ENCODE data around the gene CHST11. TPM values are rescaled to one million over a fixed set of nuclear protein-coding genes. Genes with fewer than 3 reads are reported as not detected.
"Not testable (repeated sequence)": the region's sequence is repeated elsewhere in the genome, so short reads cannot be mapped to it uniquely, and the experiment has no call there.

The CHST11 gene
- total RNA-seq, 1 experiment from 2014 or later = 1.1 TPM

DNA sequence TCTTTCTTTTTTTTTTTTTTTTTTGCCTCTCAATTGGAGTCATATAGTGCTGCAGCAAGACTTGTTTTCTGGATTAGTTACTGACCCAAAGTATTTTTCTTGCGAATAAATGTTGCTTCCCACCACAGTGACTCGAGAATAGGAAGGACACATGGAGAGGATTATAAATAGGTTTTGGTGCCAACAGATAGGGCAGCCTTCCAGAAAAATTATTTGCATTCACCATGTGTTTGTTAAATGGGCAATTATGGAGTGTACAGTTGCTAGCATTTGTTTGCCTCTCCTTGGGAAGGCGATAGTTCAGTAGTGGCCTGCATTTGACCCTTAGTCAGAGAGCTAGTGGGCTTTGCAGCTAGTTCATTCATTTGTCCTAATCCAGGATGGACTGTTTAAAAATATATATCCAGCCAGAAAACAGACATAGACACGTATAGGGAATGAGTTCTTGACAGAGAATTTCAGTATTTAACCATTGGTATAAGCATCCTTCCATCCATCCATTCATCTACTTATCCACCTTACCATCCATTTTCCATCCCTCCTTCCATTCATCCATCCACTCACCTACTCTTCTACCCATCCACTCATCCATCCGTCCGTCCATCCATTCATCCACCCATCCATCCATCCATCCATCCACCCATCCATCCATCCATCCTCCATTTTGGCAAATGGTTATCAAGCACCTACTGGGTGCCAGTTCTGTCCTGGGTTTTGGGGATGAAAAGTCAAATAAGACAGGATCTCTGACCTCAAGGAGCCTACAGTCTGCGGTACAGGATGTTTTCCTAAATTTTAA lies 67.5 kb downstream of the CHST11 start:
- H3K36me3 ChIP-seq (ENCODE audit: insufficient read depth, low read length, poor library complexity, severe bottlenecking) = no peaks in the 10 kb centered on the region
- H3K4me3 ChIP-seq (ENCODE audit: low read depth, low read length, poor library complexity, severe bottlenecking) = no peak overlapping the region
- TF ChIP-seq CTCF (conservative IDR thresholded peaks at IDR 0.05; ENCODE audit: low read depth, low read length) (no peak), EZH2 (IDR thresholded peaks at IDR 0.05; ENCODE audit: borderline replicate concordance, low read depth, low read length, poor library complexity, severe bottlenecking) (no peak)
- no peak overlapping the region for H3K27ac ChIP-seq (ENCODE audit: low read depth, low read length, poor library complexity, severe bottlenecking)
- no peaks in the 10 kb centered on the region for H3K9me3 ChIP-seq (ENCODE audit: low read depth, low read length, poor library complexity, severe bottlenecking)
- H3K4me1 ChIP-seq (ENCODE audit: insufficient read depth, low read length, poor library complexity, severe bottlenecking) = peaks cover 9% of the 10 kb centered on the region
- no TSS peak for BruUV-seq (replicated peaks)
- ChIA-PET CTCF (no interaction called here), POLR2A (ENCODE audit: low non-redundant PET) (no interaction called here)
- peak; percentile 44 for DNase-seq (ENCODE audit: low spot score)
- H3K27me3 ChIP-seq (replicated peaks; ENCODE audit: insufficient read depth, low read depth, low read length, poor library complexity) = no peaks in the 10 kb centered on the region
- intact Hi-C loops (cut with micrococcal nuclease; ENCODE audit: unreplicated experiment) = no loop called here

DNA sequence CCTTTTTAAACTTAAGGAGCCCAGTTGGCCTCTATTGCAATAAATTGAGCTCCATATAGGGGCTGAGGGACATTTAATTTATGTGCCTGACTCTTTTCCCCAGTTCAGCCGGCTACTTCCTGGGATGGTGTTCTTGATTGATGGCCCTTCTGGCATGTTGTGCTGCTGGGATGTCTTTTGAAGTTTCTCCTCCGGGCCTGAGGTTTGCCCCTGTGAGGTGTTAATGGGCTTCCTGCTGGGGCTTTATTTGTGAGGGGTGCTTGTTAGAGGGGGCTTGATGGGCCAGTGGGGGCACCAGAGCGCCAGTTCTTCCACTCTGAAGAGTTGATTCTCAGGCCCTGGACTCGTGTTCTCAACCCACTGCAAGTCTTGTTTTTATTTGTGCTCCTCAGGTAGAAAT lies 69.6 kb downstream of the CHST11 start:
- ChIA-PET POLR2A (ENCODE audit: low non-redundant PET) (no interaction called here), CTCF (no interaction called here)
- Histone ChIP-seq H3K4me3 (ENCODE audit: low read depth, low read length, poor library complexity, severe bottlenecking) (no peak overlapping the region), H3K9me3 (ENCODE audit: low read depth, low read length, poor library complexity, severe bottlenecking) (no peaks in the 10 kb centered on the region), H3K36me3 (ENCODE audit: insufficient read depth, low read length, poor library complexity, severe bottlenecking) (no peaks in the 10 kb centered on the region), H3K4me1 (ENCODE audit: insufficient read depth, low read length, poor library complexity, severe bottlenecking) (peaks cover 9% of the 10 kb centered on the region), H3K27me3 (replicated peaks; ENCODE audit: insufficient read depth, low read depth, low read length, poor library complexity) (no peaks in the 10 kb centered on the region), H3K27ac (ENCODE audit: low read depth, low read length, poor library complexity, severe bottlenecking) (no peak overlapping the region)
- no TSS peak for BruUV-seq (replicated peaks)
- DNase-seq (ENCODE audit: low spot score) = no peak
- intact Hi-C loops (cut with micrococcal nuclease; ENCODE audit: unreplicated experiment) = no loop called here
- TF ChIP-seq EZH2 (IDR thresholded peaks at IDR 0.05; ENCODE audit: borderline replicate concordance, low read depth, low read length, poor library complexity, severe bottlenecking) = no peak
- no peak for TF ChIP-seq CTCF (conservative IDR thresholded peaks at IDR 0.05; ENCODE audit: low read depth, low read length)

- intact Hi-C loops (cut with micrococcal nuclease; ENCODE audit: unreplicated experiment) = no loop called here
- Histone ChIP-seq H3K4me3 (ENCODE audit: low read depth, low read length, poor library complexity, severe bottlenecking) (no peak overlapping the region), H3K27ac (ENCODE audit: low read depth, low read length, poor library complexity, severe bottlenecking) (no peak overlapping the region), H3K36me3 (ENCODE audit: insufficient read depth, low read length, poor library complexity, severe bottlenecking) (no peaks in the 10 kb centered on the region), H3K27me3 (replicated peaks; ENCODE audit: insufficient read depth, low read depth, low read length, poor library complexity) (no peaks in the 10 kb centered on the region), H3K4me1 (ENCODE audit: insufficient read depth, low read length, poor library complexity, severe bottlenecking) (peaks cover 9% of the 10 kb centered on the region), H3K9me3 (ENCODE audit: low read depth, low read length, poor library complexity, severe bottlenecking) (no peaks in the 10 kb centered on the region)
- TF ChIP-seq EZH2 (IDR thresholded peaks at IDR 0.05; ENCODE audit: borderline replicate concordance, low read depth, low read length, poor library complexity, severe bottlenecking) = no peak
- no peak for TF ChIP-seq CTCF (conservative IDR thresholded peaks at IDR 0.05; ENCODE audit: low read depth, low read length)
- CTCF ChIA-PET = no interaction called here
- no TSS peak for BruUV-seq (replicated peaks)
- no peak for DNase-seq (ENCODE audit: low spot score)
- POLR2A ChIA-PET (ENCODE audit: low non-redundant PET) = no interaction called here
Measured at GRCh38 chr12:104526751-104527150, 70.0 kb downstream of the CHST11 start.

GRCh38 chr12:104527653-104528052 lies 70.9 kb downstream of the CHST11 start:
- BruUV-seq (replicated peaks); intact Hi-C loops (cut with micrococcal nuclease; ENCODE audit: unreplicated experiment); H3K27me3 ChIP-seq (replicated peaks; ENCODE audit: insufficient read depth, low read depth, low read length, poor library complexity); H3K4me1 ChIP-seq (ENCODE audit: insufficient read depth, low read length, poor library complexity, severe bottlenecking); H3K9me3 ChIP-seq (ENCODE audit: low read depth, low read length, poor library complexity, severe bottlenecking); H3K27ac ChIP-seq (ENCODE audit: low read depth, low read length, poor library complexity, severe bottlenecking); H3K36me3 ChIP-seq (ENCODE audit: insufficient read depth, low read length, poor library complexity, severe bottlenecking); POLR2A ChIA-PET (ENCODE audit: low non-redundant PET); CTCF ChIA-PET; H3K4me3 ChIP-seq (ENCODE audit: low read depth, low read length, poor library complexity, severe bottlenecking); DNase-seq (ENCODE audit: low spot score): not testable (repeated sequence)

All from A673 (cell line).